OCI-LY1 (cell line): ENCODE data around the gene CD82.
"Not testable (repeated sequence)": the region's sequence is repeated elsewhere in the genome, so short reads cannot be mapped to it uniquely, and the experiment has no call there.

Experiments used
- H2AFZ ChIP-seq: fragments of 200-600 bp; sonication (generic), shearing (Covaris generic); 2 replicates; pipeline ENCODE4 v1.6.0; 2014; ENCODE audit warnings: antibody characterized with exemption, mild to moderate bottlenecking, low read length
- H3F3A ChIP-seq: fragments of 200-600 bp; sonication (generic), shearing (Covaris generic); 2 replicates; pipeline ENCODE4 v1.6.0; 2014; ENCODE audit warnings: mild to moderate bottlenecking, antibody characterized with exemption, low read length, moderate library complexity; ENCODE audit not compliant: insufficient read depth
- H3K27ac ChIP-seq: fragments of 200-600 bp; sonication (generic); 2 replicates; pipeline ENCODE4 v1.5.1; 2014; ENCODE audit warnings: low read length, mixed run types, mild to moderate bottlenecking, low read depth; ENCODE audit not compliant: poor library complexity, severe bottlenecking
- H3K27me3 ChIP-seq: fragments of 200-600 bp; sonication (generic); 2 replicates; pipeline ENCODE4 v1.6.0; 2014; ENCODE audit warnings: antibody characterized with exemption, mild to moderate bottlenecking, low read length, moderate library complexity; ENCODE audit not compliant: insufficient read depth
- H3K36me3 ChIP-seq: fragments of 200-600 bp; sonication (generic); 2 replicates; pipeline ENCODE4 v1.6.1; 2014; ENCODE audit warnings: mild to moderate bottlenecking, antibody characterized with exemption, low read length, moderate library complexity, mixed read lengths; ENCODE audit not compliant: insufficient read depth
- H3K4me1 ChIP-seq: fragments of 200-600 bp; sonication (generic); 2 replicates; pipeline ENCODE4 v1.5.1; 2014; ENCODE audit warnings: mild to moderate bottlenecking, low read length, moderate library complexity; ENCODE audit not compliant: insufficient read depth, severe bottlenecking
- H3K4me2 ChIP-seq: fragments of 200-600 bp; sonication (generic), shearing (Covaris generic); 2 replicates; pipeline ENCODE4 v1.6.1; 2014; ENCODE audit warnings: low read length
- H3K4me3 ChIP-seq: fragments of 200-600 bp; sonication (generic); 2 replicates; pipeline ENCODE4 v1.5.1; 2014; ENCODE audit warnings: low read length, low read depth, mild to moderate bottlenecking, mixed read lengths; ENCODE audit not compliant: poor library complexity, severe bottlenecking
- H3K79me2 ChIP-seq: fragments of 200-600 bp; shearing (Covaris generic); 2 replicates; pipeline ENCODE4 v1.6.1; 2016; ENCODE audit warnings: mixed run types, low read length, mixed read lengths; ENCODE audit not compliant: insufficient read depth
- H3K9ac ChIP-seq: fragments of 200-600 bp; sonication (generic), shearing (Covaris generic); 2 replicates; pipeline ENCODE4 v1.6.1; 2014; ENCODE audit warnings: mild to moderate bottlenecking, low read length, mixed read lengths
- H3K9me2 ChIP-seq: fragments of 200-600 bp; sonication (generic), shearing (Covaris generic); 2 replicates; pipeline ENCODE4 v1.6.1; 2014; ENCODE audit warnings: low read depth, mild to moderate bottlenecking, low read length, mixed read lengths
- H3K9me3 ChIP-seq: fragments of 200-600 bp; shearing (Covaris generic); 2 replicates; pipeline ENCODE4 v1.6.1; 2014; ENCODE audit warnings: low read length, mixed read lengths
- H4K20me1 ChIP-seq: fragments of 200-600 bp; sonication (generic), shearing (Covaris generic); 2 replicates; pipeline ENCODE4 v1.6.0; 2016; ENCODE audit warnings: mild to moderate bottlenecking, low read length; ENCODE audit not compliant: insufficient read depth
- EZH2 ChIP-seq: fragments of 200-600 bp; sonication (generic), shearing (Covaris generic); IDR thresholded peaks from 2 replicates; pipeline ENCODE4 v1.8.0; 2017; ENCODE audit warnings: borderline replicate concordance, mixed run types, mild to moderate bottlenecking, antibody characterized with exemption, low read length, moderate library complexity, mixed read lengths
- TF ChIP-seq, protein P1 (sequence below): fragments of 200-600 bp; sonication (generic), shearing (Covaris generic); IDR thresholded peaks from 2 replicates; pipeline ENCODE4 v1.5.1; 2017; ENCODE audit warnings: mild to moderate bottlenecking, antibody characterized with exemption, low read length, moderate library complexity, mixed read lengths

The CD82 gene

DNA sequence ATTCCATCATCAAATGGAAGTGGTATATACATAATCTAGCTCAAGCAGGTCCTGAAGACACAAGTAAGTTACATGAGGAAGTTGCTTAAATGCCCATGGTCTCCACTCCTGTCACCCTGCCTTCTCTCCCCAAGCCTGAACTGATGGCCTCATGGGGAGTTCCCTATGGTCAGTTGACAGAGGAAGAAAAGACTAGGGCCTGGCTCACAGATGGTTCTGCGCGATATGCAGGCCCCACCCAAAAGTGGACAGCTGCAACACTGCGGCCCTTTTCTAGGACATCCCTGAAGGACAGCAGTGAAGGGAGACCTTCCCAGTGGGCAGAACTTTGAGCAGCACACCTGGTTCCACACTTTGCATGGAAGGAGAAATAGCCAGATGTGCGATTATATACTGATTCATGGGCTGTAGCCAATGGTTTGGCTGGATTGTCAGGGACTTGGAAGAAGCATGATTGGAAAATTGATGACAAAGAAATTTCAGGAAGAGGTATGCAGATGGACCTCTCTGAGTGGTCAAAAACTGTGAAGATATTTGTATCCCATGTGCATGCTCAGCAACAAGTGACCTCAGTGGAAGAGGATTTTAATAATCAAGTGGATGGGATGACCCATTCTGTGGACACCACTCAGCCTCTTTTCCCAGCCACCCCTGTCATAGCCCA lies 17.3 kb upstream of the CD82 start:
- H3K9me3 ChIP-seq: no peaks in the 10 kb centered on the region
- no peaks in the 10 kb centered on the region for H3K4me1 ChIP-seq
- no peaks in the 10 kb centered on the region for H3K79me2 ChIP-seq
- H3K4me3 ChIP-seq: no peak overlapping the region
- H3K36me3 ChIP-seq: no peaks in the 10 kb centered on the region; the same call in 1 of the 2 replicates
- H3K27me3 ChIP-seq: no peaks in the 10 kb centered on the region
- H3K27ac ChIP-seq: no peak overlapping the region
- no peak overlapping the region for H3K9ac ChIP-seq
- H3F3A ChIP-seq: no peaks in the 10 kb centered on the region
- no peaks in the 10 kb centered on the region for H4K20me1 ChIP-seq
- no peak overlapping the region for H3K4me2 ChIP-seq
- H3K9me2 ChIP-seq: no peaks in the 10 kb centered on the region
- TF ChIP-seq, protein P1, sequence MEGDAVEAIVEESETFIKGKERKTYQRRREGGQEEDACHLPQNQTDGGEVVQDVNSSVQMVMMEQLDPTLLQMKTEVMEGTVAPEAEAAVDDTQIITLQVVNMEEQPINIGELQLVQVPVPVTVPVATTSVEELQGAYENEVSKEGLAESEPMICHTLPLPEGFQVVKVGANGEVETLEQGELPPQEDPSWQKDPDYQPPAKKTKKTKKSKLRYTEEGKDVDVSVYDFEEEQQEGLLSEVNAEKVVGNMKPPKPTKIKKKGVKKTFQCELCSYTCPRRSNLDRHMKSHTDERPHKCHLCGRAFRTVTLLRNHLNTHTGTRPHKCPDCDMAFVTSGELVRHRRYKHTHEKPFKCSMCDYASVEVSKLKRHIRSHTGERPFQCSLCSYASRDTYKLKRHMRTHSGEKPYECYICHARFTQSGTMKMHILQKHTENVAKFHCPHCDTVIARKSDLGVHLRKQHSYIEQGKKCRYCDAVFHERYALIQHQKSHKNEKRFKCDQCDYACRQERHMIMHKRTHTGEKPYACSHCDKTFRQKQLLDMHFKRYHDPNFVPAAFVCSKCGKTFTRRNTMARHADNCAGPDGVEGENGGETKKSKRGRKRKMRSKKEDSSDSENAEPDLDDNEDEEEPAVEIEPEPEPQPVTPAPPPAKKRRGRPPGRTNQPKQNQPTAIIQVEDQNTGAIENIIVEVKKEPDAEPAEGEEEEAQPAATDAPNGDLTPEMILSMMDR: no peak
- H2AFZ ChIP-seq: no peak overlapping the region

DNA sequence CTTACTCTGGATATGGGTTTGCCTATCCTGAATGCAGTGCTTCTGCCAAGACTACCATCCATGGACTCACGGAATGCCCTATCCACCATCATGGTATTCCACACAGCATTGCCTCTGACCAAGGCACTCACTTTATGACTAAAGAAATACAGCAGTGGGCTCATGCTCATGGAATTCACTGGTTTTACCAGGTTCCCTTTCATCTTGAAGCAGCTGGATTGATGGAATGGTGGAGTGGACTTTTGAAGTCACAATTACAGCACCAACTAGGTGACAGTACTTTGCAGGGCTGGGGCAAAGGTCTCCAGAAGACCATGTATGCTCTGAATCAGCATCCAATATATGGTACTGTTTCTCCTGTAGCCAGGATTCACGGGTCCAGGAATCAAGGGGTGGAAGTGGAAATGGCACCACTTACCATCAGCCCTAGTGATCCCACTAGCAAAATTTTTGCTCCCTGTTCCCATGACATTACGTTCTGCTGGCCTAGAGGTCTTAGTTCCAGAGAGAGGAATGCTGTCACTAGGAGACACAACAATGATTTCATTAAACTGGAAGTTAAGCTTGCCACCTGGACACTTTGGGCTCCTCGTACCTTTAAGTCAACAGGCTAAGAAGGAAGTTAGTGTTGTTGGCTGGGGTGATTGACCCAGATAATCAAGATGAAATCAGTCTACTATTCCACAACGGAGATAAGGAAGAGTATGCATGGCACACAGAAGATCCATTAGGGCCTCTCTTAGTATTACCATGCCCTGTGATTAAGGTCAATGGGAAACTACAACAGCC lies 16.3 kb upstream of the CD82 start:
- H3K79me2 ChIP-seq, H3K9me3 ChIP-seq, H3K4me2 ChIP-seq, H3K27ac ChIP-seq, H4K20me1 ChIP-seq, H3F3A ChIP-seq, H3K4me1 ChIP-seq, H3K9ac ChIP-seq, H3K27me3 ChIP-seq, H3K36me3 ChIP-seq, H3K4me3 ChIP-seq, H2AFZ ChIP-seq, H3K9me2 ChIP-seq: not testable (repeated sequence)

DNA sequence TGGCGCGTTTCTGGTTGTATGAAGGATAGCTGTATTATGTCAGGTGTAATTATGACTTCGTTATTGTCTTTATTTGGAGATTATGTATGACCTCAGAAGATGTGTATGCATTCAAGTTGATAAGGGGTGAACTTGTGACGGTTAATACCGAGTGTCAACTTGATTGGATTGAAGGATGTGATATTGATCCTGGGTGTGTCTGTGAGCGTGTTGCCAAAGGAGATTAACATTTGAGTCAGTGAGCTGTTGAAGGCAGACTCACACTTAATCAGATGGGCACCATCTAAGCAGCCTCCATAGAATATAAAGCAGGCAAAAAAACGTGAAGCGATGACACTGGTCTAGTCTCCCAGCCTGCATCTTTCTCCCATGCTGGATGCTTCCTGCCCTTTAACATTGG lies 15.3 kb upstream of the CD82 start:
- Histone ChIP-seq H4K20me1 (no peaks in the 10 kb centered on the region), H3K36me3 (no peaks in the 10 kb centered on the region; the same call in 1 of the 2 replicates), H2AFZ (no peak overlapping the region), H3K9ac (no peak overlapping the region), H3K9me2 (no peaks in the 10 kb centered on the region), H3K4me1 (no peaks in the 10 kb centered on the region), H3K27me3 (no peaks in the 10 kb centered on the region), H3K27ac (no peak overlapping the region), H3K4me3 (no peak overlapping the region), H3K79me2 (no peaks in the 10 kb centered on the region), H3K4me2 (no peak overlapping the region), H3F3A (no peaks in the 10 kb centered on the region), H3K9me3 (no peaks in the 10 kb centered on the region)
- no peak for TF ChIP-seq EZH2
- TF ChIP-seq, protein P1: no peak
